Muscle of leg (tissue), 11 donors: ENCODE results near the gene UNC13B. TPM values are rescaled to one million over a fixed set of nuclear protein-coding genes. Genes with fewer than 3 reads are reported as not detected.

Experiments used
- DNase-seq: peaks from one replicate; pipeline ENCODE4 v3.0.0; 2013
- H3K27ac ChIP-seq: one replicate; pipeline ENCODE4 v1.5.1; 2013; ENCODE audit warnings: mild to moderate bottlenecking, low read length, control low read depth
- H3K27me3 ChIP-seq: one replicate; pipeline ENCODE4 v1.6.1; 2013; ENCODE audit warnings: low read length; ENCODE audit not compliant: control insufficient read depth, insufficient read depth
- H3K36me3 ChIP-seq: one replicate; pipeline ENCODE4 v1.6.1; 2013; ENCODE audit warnings: low read length; ENCODE audit not compliant: control insufficient read depth, insufficient read depth
- H3K4me1 ChIP-seq: one replicate; pipeline ENCODE4 v1.6.1; 2013; ENCODE audit warnings: low read length; ENCODE audit not compliant: control insufficient read depth, insufficient read depth
- H3K4me3 ChIP-seq: one replicate; pipeline ENCODE4 v1.5.1; 2013; ENCODE audit warnings: low read length, control low read depth
- H3K9me3 ChIP-seq: replicated peaks from 2 replicates; pipeline ENCODE4 v1.6.1; 2013; ENCODE audit warnings: low read depth, low read length; ENCODE audit not compliant: control insufficient read depth
- WGBS: methylation state at CpG from one replicate; pipeline ENCODE4 v1.1.5; 2013; ENCODE audit warnings: missing lambda C conversion rate; ENCODE audit not compliant: insufficient coverage; 5-methylcytosine and 5-hydroxymethylcytosine counted together
- polyA plus RNA-seq, 8 donors: library from polyadenylated mRNA; unstranded; fragments of 120-200 nt; gene quantifications; one replicate each; pipeline versions ENCODE4 v1.2.1 to v1.2.3, GENCODE V29; 2013; ENCODE audit warnings: inconsistent platforms in 1 of 8, low replicate concordance in 1 of 8; ENCODE audit not compliant: insufficient read length in 8 of 8, insufficient read depth in 1 of 8
- total RNA-seq: library from RNA; stranded (reverse); fragments of 120-200 nt; gene quantifications from one replicate; pipeline ENCODE4 v1.2.4, GENCODE V29; 2013

Gene UNC13B
- total and polyA plus RNA-seq, 9 donors = 12.0 to 23.5 (median 15.5) TPM

DNA sequence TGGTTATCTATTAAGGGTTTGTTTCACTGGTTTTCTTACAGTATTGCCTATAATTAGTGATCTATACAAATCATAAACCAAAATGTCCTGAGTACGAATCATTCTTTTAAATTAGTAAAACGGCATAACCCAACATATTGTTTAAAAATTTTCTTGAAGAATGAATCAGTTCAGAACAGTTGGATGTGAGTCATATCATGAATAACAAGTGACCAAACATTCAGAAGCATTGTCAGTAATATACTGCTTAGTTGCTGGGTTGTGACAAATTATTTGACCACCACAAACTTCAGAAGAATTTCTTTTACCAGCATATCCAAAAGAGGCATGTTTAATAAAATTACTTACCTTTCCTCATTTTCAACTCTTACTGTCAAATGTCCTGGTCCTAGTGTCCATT, 111.2 kb downstream of the UNC13B start:
- Histone ChIP-seq H3K27ac (no peak overlapping the region), H3K27me3 (no peaks in the 10 kb centered on the region), H3K36me3 (no peaks in the 10 kb centered on the region), H3K4me1 (no peaks in the 10 kb centered on the region), H3K4me3 (no peak overlapping the region), H3K9me3 (no peaks in the 10 kb centered on the region)
- no peak for DNase-seq
- no CpG with 5 or more reads among the region's 2 CpGs for WGBS

DNA sequence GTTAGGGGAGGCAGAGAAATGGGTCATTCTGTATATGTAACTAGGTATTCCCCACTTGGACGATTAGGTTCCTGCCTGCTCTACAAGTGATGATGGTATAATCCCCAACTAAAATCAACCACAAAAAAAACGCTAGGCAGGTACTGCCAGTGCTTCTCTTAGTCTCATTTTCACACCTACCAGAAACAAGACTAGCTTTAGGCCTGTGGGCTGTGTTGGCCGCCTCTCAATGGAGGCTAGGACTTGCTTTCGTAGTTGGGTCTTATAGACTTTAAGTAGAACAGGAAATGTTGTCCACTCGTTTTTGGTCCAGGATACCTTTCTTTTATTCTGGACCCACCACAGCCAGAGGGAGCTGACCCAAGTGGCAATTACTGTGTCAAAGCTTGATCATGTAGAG, 111.8 kb downstream of the UNC13B start:
- H3K9me3 ChIP-seq = no peaks in the 10 kb centered on the region
- H3K36me3 ChIP-seq = no peaks in the 10 kb centered on the region
- no peaks in the 10 kb centered on the region for H3K4me1 ChIP-seq
- no peak overlapping the region for H3K4me3 ChIP-seq
- no peak for DNase-seq
- no peak overlapping the region for H3K27ac ChIP-seq
- WGBS = no CpG with 5 or more reads among the region's 5 CpGs
- no peaks in the 10 kb centered on the region for H3K27me3 ChIP-seq

DNA sequence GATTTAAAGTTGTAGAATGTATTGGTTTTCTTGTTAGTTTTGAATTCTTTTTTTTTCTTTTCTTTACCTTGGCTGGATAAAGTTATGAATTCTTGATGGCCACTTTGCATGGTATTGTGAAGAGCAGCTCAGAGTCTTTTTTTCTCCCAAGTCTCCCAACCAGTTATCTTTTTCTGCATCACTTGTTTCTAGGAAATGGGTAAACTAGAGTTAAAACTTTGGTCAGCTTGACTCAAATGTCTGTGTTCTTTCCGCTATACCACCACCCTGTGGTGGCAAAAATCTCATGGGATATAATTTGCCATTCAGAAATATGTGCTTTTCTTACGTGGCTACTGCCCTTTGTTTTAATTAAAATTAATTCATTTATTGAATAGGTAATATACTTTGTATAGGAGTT, 113.2 kb downstream of the UNC13B start:
- DNase-seq = no peak
- no peaks in the 10 kb centered on the region for H3K36me3 ChIP-seq
- H3K4me3 ChIP-seq = no peak overlapping the region
- no peaks in the 10 kb centered on the region for H3K9me3 ChIP-seq
- H3K4me1 ChIP-seq = no peaks in the 10 kb centered on the region
- no peaks in the 10 kb centered on the region for H3K27me3 ChIP-seq
- H3K27ac ChIP-seq = no peak overlapping the region
- WGBS = no CpG with 5 or more reads among the region's 2 CpGs

DNA sequence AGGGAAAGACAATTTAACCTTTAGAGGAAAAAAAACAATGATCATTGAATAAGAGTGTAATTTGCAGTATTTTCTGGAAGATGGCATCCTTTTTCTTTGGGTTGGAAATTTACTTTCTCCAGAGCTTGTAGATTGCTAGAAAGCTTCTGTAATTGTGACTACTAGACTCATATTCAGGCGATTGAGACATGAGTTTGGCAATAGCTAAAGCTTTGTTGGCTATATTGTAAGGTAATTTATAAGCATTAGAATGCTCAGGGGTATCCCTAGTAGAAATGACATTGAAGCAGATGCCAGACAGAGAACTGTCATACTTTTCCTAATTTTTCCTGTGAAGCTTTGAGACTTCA, 115.3 kb downstream of the UNC13B start:
- H3K4me3 ChIP-seq = no peak overlapping the region
- H3K9me3 ChIP-seq = no peaks in the 10 kb centered on the region
- DNase-seq = no peak
- H3K36me3 ChIP-seq = no peaks in the 10 kb centered on the region
- no peak overlapping the region for H3K27ac ChIP-seq
- H3K27me3 ChIP-seq = no peaks in the 10 kb centered on the region
- no peaks in the 10 kb centered on the region for H3K4me1 ChIP-seq
- WGBS = no CpG with 5 or more reads among the region's 1 CpG

DNA sequence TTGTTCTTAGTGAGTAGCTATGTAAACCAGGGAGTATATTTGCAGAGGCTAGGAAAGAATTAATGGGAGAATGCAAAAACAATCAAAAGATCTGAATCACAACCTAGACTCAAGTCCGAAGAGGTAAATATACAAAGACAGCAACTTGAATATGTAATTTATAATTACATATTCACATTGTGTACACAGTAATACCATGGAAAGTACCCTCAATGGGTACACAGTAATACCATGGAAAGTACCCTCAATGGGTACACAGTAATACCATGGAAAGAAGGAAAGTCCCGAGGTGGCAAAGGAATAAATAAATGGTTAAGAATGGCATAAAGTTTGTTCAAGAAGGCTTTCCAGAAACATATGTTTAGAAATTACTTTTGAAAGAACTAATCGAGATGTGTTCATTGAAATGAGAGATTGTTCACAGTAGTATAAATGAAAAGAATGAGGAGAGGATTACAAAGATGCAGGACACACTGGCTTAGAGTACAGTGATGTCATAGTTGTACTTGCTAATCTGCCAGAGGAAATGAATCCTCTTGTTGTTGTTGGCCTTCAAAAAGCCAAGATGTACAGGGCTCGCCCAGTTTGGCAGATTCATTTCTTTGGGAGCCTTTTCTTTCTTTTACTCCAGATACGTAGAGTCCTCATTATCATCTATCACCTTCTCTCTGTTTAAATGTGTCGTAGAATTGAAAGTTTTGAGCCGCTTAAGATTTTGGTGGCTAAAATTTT, 116.0 kb downstream of the UNC13B start:
- Histone ChIP-seq H3K4me3 (no peak overlapping the region), H3K4me1 (no peaks in the 10 kb centered on the region), H3K36me3 (no peaks in the 10 kb centered on the region), H3K27ac (no peak overlapping the region), H3K27me3 (no peaks in the 10 kb centered on the region), H3K9me3 (no peaks in the 10 kb centered on the region)
- DNase-seq = peak; percentile 18
- WGBS = 47% methylated on average over 1 of the region's 7 CpGs

DNA sequence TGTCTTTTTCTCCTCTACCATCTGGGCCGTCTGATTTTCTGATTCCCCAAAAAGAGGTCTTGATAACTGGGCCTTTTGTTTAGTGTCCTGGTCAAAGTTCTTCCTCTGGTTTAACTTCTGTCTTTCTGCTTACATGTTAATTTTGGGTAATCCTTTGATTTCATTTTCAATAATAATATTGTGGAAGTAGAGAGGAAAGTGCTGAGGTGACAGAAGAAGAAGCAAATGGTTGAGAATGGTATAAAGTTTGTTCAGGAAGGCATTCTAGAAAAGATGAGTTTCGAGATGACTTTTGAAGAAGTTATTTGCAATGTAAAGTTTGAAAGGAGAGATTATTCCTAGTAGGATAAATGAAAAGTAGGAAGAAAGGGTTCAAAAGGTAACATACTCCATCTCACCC, 118.1 kb downstream of the UNC13B start:
- H3K27me3 ChIP-seq = no peaks in the 10 kb centered on the region
- no peaks in the 10 kb centered on the region for H3K4me1 ChIP-seq
- no peak overlapping the region for H3K27ac ChIP-seq
- H3K4me3 ChIP-seq = no peak overlapping the region
- DNase-seq = no peak
- no peaks in the 10 kb centered on the region for H3K9me3 ChIP-seq
- no CpG with 5 or more reads among the region's 2 CpGs for WGBS
- H3K36me3 ChIP-seq = no peaks in the 10 kb centered on the region

DNA sequence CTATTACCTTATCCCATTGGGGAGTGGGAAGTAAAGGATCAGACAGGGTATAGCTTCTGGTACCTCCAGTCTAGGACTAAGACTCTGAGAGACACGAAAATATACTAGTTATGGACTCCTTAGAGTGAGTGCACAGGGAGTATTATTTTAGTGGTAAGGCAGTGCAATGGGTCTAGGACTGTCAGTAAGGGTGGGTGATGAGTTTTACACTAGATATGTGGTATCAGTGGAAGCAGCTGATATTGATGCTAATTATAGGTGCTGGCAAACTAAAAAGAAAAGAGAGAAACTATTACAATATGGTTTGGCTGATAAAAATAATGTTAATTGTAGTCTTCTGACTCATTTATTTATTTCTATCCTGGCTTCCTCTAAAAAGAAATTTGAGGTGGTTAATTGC, 118.6 kb downstream of the UNC13B start:
- Histone ChIP-seq H3K4me1 (no peaks in the 10 kb centered on the region), H3K27me3 (no peaks in the 10 kb centered on the region), H3K27ac (no peak overlapping the region), H3K9me3 (no peaks in the 10 kb centered on the region), H3K36me3 (no peaks in the 10 kb centered on the region), H3K4me3 (no peak overlapping the region)
- WGBS = 100% methylated on average over 1 of the region's 1 CpG
- no peak for DNase-seq

DNA sequence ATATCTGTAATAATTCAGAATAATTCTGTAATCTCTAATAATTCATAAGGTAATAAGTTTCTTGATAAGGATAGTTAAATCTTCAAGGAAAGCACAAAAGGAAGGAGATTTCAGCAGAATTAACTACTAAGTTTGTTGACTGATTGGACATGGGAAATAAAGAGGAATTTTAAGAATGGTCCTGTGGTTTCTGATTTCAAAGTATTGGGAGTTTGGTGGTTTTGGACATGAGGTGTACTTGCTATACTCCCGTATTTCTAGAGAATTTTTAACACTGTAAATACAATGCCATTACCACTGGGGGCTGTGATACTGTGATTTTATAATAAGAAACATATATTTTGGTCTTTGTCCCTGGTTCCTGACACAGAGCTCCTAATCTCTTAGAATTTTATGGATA, 123.9 kb downstream of the UNC13B start:
- Histone ChIP-seq H3K9me3 (no peaks in the 10 kb centered on the region), H3K27ac (no peak overlapping the region), H3K36me3 (no peaks in the 10 kb centered on the region), H3K27me3 (no peaks in the 10 kb centered on the region), H3K4me1 (no peaks in the 10 kb centered on the region), H3K4me3 (no peak overlapping the region)
- WGBS = no CpG with 5 or more reads among the region's 1 CpG
- DNase-seq = no peak

DNA sequence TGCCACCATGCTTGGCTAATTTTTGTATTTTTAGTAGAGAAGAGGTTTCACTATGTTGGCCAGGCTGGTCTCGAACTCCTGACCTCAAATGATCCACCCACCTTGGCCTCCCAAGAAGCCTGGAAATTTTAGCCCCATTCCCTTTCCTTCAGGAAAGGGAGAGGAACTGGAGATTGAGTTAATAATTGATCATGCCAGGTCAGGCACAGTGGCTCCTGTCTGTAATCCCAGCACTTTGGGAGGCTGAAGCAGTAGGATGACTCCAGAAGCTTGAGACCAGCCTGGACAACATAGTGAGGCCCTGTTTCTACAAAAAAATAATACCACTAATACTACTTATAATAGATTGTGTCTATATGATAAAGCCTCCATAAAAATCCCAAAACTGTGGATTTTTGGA, 124.6 kb downstream of the UNC13B start:
- no peak for DNase-seq
- no peaks in the 10 kb centered on the region for H3K4me1 ChIP-seq
- no CpG with 5 or more reads among the region's 1 CpG for WGBS

DNA sequence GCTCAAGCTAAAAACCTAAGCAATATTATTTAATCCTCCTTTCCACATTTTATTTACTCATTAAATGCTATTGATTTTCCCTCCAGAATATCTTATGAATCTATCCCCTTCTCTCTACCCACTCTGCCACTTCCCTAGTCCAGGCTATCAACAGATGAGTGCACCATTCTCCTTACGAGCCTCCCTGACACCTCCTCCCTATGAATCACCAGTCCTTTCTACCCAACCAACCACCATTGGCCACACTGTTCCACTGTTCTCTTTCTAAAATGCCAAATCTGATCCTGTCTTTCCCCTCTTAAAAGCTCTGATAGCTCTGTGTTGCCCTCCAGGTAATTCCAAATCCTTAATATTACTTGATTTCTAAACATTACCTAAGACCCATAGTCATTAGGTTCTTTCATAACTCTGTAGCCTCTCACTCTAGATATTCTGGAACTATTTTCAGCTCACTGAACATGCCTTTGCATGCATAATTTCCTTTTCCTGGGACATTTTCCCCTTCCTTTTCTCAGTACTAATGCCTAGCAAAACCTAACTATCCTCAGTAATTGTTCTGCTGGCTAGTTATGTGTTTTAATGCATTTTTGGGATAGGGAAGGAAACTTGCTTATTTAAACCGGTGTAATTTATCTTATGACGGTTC, 126.3 kb downstream of the UNC13B start:
- 87% methylated on average over 3 of the region's 3 CpGs for WGBS
- Histone ChIP-seq H3K27me3 (no peaks in the 10 kb centered on the region), H3K27ac (no peak overlapping the region), H3K9me3 (no peaks in the 10 kb centered on the region), H3K4me1 (no peaks in the 10 kb centered on the region), H3K4me3 (no peak overlapping the region), H3K36me3 (no peaks in the 10 kb centered on the region)
- DNase-seq = no peak

More for the DNA sequence above, 124.6 kb downstream of the UNC13B start:
- Histone ChIP-seq H3K36me3 (no peaks in the 10 kb centered on the region), H3K4me3 (no peak overlapping the region), H3K9me3 (no peaks in the 10 kb centered on the region), H3K27me3 (no peaks in the 10 kb centered on the region), H3K27ac (no peak overlapping the region)
